ENCODE results near the gene TMEM132C. TPM values are rescaled to one million over a fixed set of nuclear protein-coding genes. Genes with fewer than 3 reads are reported as not detected.

Gene TMEM132C
- total and polyA plus RNA-seq, 2 experiments from 2014 or later, result not detected

DNA sequence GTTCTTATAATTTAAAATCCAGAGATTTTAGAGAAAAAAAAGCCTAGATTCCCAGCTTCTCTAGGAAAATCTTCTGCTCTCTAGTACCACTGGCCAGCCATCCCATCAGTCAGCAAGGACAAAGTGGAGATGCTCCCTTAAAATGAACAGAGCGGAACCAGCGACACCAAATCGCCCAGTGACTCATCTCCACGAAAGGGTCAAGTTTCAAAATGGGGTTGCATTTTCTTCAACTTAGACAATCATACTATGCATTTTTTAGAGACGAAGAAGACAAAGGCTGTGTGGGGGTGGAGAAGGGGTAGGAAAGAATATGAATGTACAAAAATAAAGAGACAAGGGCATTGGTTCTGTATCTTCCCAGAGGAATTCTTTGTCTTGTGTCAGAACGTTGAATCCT lies 344.8 kb downstream of the TMEM132C start (continued):
- TF ChIP-seq, protein P1, sequence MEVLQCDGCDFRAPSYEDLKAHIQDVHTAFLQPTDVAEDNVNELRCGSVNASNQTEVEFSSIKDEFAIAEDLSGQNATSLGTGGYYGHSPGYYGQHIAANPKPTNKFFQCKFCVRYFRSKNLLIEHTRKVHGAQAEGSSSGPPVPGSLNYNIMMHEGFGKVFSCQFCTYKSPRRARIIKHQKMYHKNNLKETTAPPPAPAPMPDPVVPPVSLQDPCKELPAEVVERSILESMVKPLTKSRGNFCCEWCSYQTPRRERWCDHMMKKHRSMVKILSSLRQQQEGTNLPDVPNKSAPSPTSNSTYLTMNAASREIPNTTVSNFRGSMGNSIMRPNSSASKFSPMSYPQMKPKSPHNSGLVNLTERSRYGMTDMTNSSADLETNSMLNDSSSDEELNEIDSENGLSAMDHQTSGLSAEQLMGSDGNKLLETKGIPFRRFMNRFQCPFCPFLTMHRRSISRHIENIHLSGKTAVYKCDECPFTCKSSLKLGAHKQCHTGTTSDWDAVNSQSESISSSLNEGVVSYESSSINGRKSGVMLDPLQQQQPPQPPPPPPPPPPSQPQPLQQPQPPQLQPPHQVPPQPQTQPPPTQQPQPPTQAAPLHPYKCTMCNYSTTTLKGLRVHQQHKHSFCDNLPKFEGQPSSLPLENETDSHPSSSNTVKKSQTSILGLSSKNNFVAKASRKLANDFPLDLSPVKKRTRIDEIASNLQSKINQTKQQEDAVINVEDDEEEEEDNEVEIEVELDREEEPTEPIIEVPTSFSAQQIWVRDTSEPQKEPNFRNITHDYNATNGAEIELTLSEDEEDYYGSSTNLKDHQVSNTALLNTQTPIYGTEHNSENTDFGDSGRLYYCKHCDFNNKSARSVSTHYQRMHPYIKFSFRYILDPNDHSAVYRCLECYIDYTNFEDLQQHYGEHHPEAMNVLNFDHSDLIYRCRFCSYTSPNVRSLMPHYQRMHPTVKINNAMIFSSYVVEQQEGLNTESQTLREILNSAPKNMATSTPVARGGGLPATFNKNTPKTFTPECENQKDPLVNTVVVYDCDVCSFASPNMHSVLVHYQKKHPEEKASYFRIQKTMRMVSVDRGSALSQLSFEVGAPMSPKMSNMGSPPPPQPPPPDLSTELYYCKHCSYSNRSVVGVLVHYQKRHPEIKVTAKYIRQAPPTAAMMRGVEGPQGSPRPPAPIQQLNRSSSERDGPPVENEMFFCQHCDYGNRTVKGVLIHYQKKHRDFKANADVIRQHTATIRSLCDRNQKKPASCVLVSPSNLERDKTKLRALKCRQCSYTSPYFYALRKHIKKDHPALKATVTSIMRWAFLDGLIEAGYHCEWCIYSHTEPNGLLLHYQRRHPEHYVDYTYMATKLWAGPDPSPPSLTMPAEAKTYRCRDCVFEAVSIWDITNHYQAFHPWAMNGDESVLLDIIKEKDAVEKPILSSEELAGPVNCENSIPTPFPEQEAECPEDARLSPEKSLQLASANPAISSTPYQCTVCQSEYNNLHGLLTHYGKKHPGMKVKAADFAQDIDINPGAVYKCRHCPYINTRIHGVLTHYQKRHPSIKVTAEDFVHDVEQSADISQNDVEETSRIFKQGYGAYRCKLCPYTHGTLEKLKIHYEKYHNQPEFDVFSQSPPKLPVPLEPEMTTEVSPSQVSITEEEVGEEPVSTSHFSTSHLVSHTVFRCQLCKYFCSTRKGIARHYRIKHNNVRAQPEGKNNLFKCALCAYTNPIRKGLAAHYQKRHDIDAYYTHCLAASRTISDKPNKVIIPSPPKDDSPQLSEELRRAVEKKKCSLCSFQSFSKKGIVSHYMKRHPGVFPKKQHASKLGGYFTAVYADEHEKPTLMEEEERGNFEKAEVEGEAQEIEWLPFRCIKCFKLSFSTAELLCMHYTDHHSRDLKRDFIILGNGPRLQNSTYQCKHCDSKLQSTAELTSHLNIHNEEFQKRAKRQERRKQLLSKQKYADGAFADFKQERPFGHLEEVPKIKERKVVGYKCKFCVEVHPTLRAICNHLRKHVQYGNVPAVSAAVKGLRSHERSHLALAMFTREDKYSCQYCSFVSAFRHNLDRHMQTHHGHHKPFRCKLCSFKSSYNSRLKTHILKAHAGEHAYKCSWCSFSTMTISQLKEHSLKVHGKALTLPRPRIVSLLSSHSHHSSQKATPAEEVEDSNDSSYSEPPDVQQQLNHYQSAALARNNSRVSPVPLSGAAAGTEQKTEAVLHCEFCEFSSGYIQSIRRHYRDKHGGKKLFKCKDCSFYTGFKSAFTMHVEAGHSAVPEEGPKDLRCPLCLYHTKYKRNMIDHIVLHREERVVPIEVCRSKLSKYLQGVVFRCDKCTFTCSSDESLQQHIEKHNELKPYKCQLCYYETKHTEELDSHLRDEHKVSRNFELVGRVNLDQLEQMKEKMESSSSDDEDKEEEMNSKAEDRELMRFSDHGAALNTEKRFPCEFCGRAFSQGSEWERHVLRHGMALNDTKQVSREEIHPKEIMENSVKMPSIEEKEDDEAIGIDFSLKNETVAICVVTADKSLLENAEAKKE (CRISPR knock-in tag; IDR thresholded peaks at IDR 0.05), result no peak
- TF ChIP-seq, protein P2, sequence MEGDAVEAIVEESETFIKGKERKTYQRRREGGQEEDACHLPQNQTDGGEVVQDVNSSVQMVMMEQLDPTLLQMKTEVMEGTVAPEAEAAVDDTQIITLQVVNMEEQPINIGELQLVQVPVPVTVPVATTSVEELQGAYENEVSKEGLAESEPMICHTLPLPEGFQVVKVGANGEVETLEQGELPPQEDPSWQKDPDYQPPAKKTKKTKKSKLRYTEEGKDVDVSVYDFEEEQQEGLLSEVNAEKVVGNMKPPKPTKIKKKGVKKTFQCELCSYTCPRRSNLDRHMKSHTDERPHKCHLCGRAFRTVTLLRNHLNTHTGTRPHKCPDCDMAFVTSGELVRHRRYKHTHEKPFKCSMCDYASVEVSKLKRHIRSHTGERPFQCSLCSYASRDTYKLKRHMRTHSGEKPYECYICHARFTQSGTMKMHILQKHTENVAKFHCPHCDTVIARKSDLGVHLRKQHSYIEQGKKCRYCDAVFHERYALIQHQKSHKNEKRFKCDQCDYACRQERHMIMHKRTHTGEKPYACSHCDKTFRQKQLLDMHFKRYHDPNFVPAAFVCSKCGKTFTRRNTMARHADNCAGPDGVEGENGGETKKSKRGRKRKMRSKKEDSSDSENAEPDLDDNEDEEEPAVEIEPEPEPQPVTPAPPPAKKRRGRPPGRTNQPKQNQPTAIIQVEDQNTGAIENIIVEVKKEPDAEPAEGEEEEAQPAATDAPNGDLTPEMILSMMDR (conservative IDR thresholded peaks at IDR 0.05; ENCODE audit: low read depth in 2 of 2), result no peak
- TF ChIP-seq STAT1 (IDR thresholded peaks at IDR 0.05; ENCODE audit: unreplicated experiment), result no peak
- no peak for TF ChIP-seq CREB1 (CRISPR knock-in tag; IDR thresholded peaks at IDR 0.05; ENCODE audit: low read depth)
- TF ChIP-seq NANOG (IDR thresholded peaks at IDR 0.05; ENCODE audit: borderline replicate concordance), result no peak
- no peak for TF ChIP-seq JUNB (IDR thresholded peaks at IDR 0.05; ENCODE audit: unreplicated experiment)
- no peak for TF ChIP-seq ZNF114 (CRISPR knock-in tag; IDR thresholded peaks at IDR 0.05)
- no peak for TF ChIP-seq POLR2AphosphoS5 (IDR thresholded peaks at IDR 0.05; ENCODE audit: low read depth)

Measured in GM23338 (cell line).